Brain microvascular endothelial cell (primary cell): ENCODE results near the gene AXIN2.

Source experiments
- DNase-seq: peaks from one replicate; pipeline ENCODE4 v3.0.0-alpha.2; 2020
- H3K27ac ChIP-seq: fragments of 250-450 bp; sonication (Bioruptor Pico); 2 replicates; pipeline ENCODE4 v1.5.1; 2020; ENCODE audit warnings: mild to moderate bottlenecking, moderate library complexity
- H3K27me3 ChIP-seq: fragments of 250-450 bp; sonication (Bioruptor Pico); replicated peaks from 2 replicates; pipeline ENCODE4 v1.5.1; 2020; ENCODE audit warnings: mild to moderate bottlenecking
- H3K36me3 ChIP-seq: fragments of 250-450 bp; sonication (Bioruptor Pico); replicated peaks from 2 replicates; pipeline ENCODE4 v1.5.1; 2020; ENCODE audit warnings: mild to moderate bottlenecking
- H3K4me3 ChIP-seq: 2 replicates; pipeline ENCODE4 v1.5.1; 2011; ENCODE audit warnings: low read depth, mild to moderate bottlenecking, control low read depth, low read length, moderate library complexity
- CTCF ChIP-seq: IDR thresholded peaks from 2 replicates; pipeline ENCODE4 v1.5.1; 2011; ENCODE audit warnings: low read depth, mild to moderate bottlenecking, moderate library complexity, low read length, control low read depth, inconsistent platforms; ENCODE audit errors: missing control alignments
- in situ Hi-C: cut with HindIII; loops from 2 replicates; pipeline ENCODE4 v1.10.0; 2017; ENCODE audit warnings: low sequenced_read_pairs, low pct_ligation_motif_present

AXIN2 gene

GRCh38 chr17:65561452-65562205 is at the start of gene AXIN2:
Gene AXIN2 (minus strand): TSS chr17:65561648. CDS start chr17:65558620, 3,028 bp downstream.
- Histone ChIP-seq H3K27me3 (peaks cover 4% of the 10 kb centered on the region), H3K36me3 (no peaks in the 10 kb centered on the region), H3K27ac (peak within 1 kb of the TSS; percentile 91), H3K4me3 (peak within 1 kb of the TSS; percentile 62)
- peak; percentile 40 for TF ChIP-seq CTCF
- peak; percentile 87 for DNase-seq
- in situ Hi-C loops, result no loop called here

- Histone ChIP-seq H3K27ac (no peak overlapping the region), H3K36me3 (no peaks in the 10 kb centered on the region), H3K27me3 (no peaks in the 10 kb centered on the region), H3K4me3 (no peak overlapping the region)
- no peak for DNase-seq
- in situ Hi-C loops, result no loop called here
- TF ChIP-seq CTCF, result no peak
These were observed 48.3 kb upstream of the AXIN2 start for GRCh38 chr17:65609749-65610148.

DNA sequence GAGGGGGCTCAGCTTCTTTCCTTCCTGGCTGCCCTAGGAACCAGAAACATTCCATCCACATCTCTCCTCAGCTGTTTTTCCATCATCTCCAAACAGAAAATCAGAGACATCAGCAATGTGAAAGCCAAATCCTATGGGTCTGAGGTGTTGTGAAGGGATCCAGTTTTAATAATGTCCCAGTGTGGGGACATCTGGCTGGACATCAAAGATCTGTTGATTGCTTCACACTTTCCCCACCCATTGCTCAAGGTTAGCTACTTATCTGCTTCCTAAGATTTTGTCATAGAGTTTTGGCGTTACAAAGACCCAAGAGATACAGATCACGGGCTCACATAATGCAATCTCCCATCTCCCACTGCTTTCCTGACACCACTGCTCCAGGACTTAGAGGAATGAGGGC is 47.8 kb upstream of the AXIN2 start:
- Histone ChIP-seq H3K36me3 (no peaks in the 10 kb centered on the region), H3K27ac (no peak overlapping the region), H3K4me3 (no peak overlapping the region), H3K27me3 (no peaks in the 10 kb centered on the region)
- DNase-seq, result no peak
- in situ Hi-C loops, result no loop called here
- no peak for TF ChIP-seq CTCF

DNA sequence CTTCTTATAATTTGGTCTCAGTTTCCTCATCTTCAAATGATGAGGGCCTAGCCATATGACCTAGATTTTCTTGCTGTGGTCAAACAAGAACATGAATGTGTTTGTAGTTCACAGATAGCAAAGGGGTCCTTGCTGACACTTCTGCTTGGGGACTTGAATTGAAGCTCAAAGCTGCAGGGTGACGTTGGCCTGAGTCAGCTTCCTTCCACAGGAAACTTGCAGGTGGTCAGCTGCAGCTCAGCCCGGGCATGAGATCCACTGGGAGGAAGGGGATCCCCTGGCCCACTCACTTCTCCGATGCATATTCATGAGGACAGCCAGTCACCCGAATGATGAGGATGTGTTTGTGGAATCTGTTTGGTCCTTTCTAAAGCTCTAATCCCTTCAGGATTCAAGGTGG is 42.6 kb upstream of the AXIN2 start:
- Histone ChIP-seq H3K36me3 (no peaks in the 10 kb centered on the region), H3K27me3 (no peaks in the 10 kb centered on the region), H3K27ac (no peak overlapping the region), H3K4me3 (no peak overlapping the region)
- TF ChIP-seq CTCF, result no peak
- in situ Hi-C loops, result no loop called here
- DNase-seq, result peak; percentile 35

DNA sequence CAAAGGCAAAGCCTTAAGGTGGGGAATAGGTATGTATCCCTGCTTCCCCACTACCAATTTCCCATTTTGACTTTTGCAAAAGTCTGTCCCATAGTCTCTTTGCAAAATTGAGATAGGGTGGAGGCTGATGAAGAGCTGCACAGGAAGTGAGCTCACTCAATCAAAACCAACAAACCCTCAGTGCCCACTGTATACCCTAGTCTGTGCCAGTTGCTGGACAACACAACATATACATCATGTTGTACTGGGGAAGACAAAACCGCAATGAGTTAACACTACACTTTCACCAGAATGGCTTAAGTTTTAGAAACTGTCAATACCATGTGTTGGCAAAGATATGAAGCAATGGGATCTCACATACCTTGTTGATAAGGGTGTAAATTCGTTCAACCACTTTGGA is 40.4 kb upstream of the AXIN2 start:
- DNase-seq, result no peak
- H3K4me3 ChIP-seq, result no peak overlapping the region
- no peaks in the 10 kb centered on the region for H3K36me3 ChIP-seq
- in situ Hi-C loops, result no loop called here
- H3K27me3 ChIP-seq, result no peaks in the 10 kb centered on the region
- TF ChIP-seq CTCF, result no peak
- H3K27ac ChIP-seq, result no peak overlapping the region

DNA sequence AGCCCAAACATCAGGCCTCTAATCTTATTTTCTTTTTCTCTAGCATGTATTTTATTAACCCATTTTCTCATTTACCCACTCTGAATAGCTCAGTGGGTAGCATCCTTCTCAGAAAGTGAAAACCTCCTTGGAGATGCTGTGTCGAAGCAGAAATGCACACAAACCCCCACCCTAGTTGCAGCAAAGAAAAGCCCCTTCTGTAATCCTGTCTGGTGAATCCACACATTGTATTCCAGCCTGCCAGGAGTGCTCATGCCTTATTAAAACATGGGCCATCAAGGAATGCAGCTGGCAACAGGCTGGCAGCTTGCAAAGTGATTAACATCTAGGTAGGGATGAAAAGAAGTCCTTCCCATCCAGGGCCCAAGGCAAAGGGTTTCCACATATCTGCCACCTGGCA is 39.7 kb upstream of the AXIN2 start:
- H3K27ac ChIP-seq, result no peak overlapping the region
- no peak overlapping the region for H3K4me3 ChIP-seq
- in situ Hi-C loops, result no loop called here
- H3K27me3 ChIP-seq, result no peaks in the 10 kb centered on the region
- no peak for TF ChIP-seq CTCF
- DNase-seq, result no peak
- H3K36me3 ChIP-seq, result no peaks in the 10 kb centered on the region
